Measurements from ENCODE around the gene IRF8.
"Not testable (repeated sequence)": the region's sequence is repeated elsewhere in the genome, so short reads cannot be mapped to it uniquely, and the experiment has no call there.

The IRF8 gene

GRCh38 chr16:85898521-85899442, at the start of gene IRF8:
IRF8 (plus strand) TSS chr16:85899162; CDS start chr16:85903016, 3,854 bp downstream.
- DNase-seq (ENCODE audit: low read depth in 2 of 2): peak; percentile 39 to 46

GRCh38 chr16:85849388-85849787, 49.6 kb upstream of the IRF8 start:
- no peak for DNase-seq (ENCODE audit: low read depth in 2 of 2)

GRCh38 chr16:85850344-85850880, 48.5 kb upstream of the IRF8 start:
- DNase-seq (ENCODE audit: low read depth in 2 of 2): no peak

- no peak for DNase-seq (ENCODE audit: low read depth in 2 of 2)
These were observed 47.8 kb upstream of the IRF8 start for GRCh38 chr16:85851034-85851785.

- DNase-seq (ENCODE audit: low read depth in 2 of 2): no peak
These were observed 45.1 kb upstream of the IRF8 start for GRCh38 chr16:85853547-85854545.

- DNase-seq (ENCODE audit: low read depth in 2 of 2): no peak
These were observed 44.0 kb upstream of the IRF8 start for GRCh38 chr16:85854935-85855334.

- no peak for DNase-seq (ENCODE audit: low read depth in 2 of 2)
These were observed 42.9 kb upstream of the IRF8 start for GRCh38 chr16:85856079-85856478.

GRCh38 chr16:85856585-85856984, 42.4 kb upstream of the IRF8 start:
- no peak for DNase-seq (ENCODE audit: low read depth in 2 of 2)

GRCh38 chr16:85857406-85857805, 41.6 kb upstream of the IRF8 start:
- DNase-seq (ENCODE audit: low read depth in 2 of 2): no peak

GRCh38 chr16:85858571-85858970, 40.4 kb upstream of the IRF8 start:
- DNase-seq (ENCODE audit: low read depth in 2 of 2): not testable (repeated sequence)

GRCh38 chr16:85858984-85859817, 39.8 kb upstream of the IRF8 start:
- DNase-seq (ENCODE audit: low read depth in 2 of 2): no peak

GRCh38 chr16:85859818-85860125, 39.2 kb upstream of the IRF8 start:
- DNase-seq (ENCODE audit: low read depth in 2 of 2): no peak

- DNase-seq (ENCODE audit: low read depth in 2 of 2): no peak
These were observed 38.4 kb upstream of the IRF8 start for GRCh38 chr16:85860413-85861094.

GRCh38 chr16:85861095-85861825, 37.7 kb upstream of the IRF8 start:
- no peak for DNase-seq (ENCODE audit: low read depth in 2 of 2)

- no peak for DNase-seq (ENCODE audit: low read depth in 2 of 2)
These were observed 36.2 kb upstream of the IRF8 start for GRCh38 chr16:85862476-85863383.

GRCh38 chr16:85863384-85863774, 35.6 kb upstream of the IRF8 start:
- no peak for DNase-seq (ENCODE audit: low read depth in 2 of 2)

- DNase-seq (ENCODE audit: low read depth in 2 of 2): no peak
These were observed 34.0 kb upstream of the IRF8 start for GRCh38 chr16:85864965-85865364.

GRCh38 chr16:85867189-85867588, 31.8 kb upstream of the IRF8 start:
- no peak for DNase-seq (ENCODE audit: low read depth in 2 of 2)
